Activated T-cell treated with anti-CD3 and anti-CD28 coated beads, Interleukin-2, amount 50 U/mL, for 1 hour (primary cell): ENCODE data around the gene GLB1L3.

Source experiments
- DNase-seq: peaks from one replicate; pipeline ENCODE4 v3.0.0-alpha.2; 2020

Gene GLB1L3

DNA sequence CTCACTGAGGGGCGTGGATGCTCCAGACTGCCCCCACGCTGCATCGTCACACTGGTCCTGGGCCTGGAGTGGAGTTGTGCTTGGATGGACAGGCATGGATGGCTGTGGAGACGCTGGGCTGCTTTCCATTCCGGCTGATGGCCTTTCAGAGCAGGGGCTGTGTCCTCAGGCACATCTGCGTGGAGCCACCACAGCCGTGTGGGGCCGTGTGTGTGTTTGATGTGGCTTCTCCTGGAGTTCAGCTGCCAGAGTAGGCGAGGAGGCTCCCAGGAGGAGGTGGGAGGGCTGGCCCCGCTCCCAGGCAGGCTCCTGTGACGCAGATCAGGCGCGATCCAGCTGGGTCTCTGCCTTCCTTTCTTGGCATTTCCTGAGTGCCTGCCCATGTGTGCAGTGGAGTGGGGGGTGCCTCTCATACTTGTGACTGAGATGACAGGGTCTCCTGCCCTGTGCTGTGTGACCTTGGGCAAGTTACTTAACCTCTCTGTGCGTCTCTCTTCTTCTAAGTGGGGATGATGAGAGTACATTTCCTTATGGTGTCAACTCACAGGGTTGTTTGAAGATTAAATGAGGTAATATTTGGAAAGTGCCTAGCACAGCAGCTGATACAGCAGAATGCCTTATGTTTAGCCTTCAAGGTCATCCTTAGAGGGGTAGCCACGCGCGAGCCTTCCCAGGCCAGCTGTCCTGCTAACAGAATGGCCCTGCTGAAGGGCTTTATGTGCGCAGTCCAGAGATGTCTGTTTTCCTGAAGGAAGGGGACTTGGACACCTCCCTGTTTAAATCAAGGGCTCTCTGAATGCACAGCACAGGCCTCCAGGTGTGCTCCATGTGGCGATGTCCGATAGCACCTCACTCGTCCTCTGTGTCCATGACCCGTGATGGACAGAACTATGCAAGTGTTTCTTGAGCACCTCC is 89.1 kb downstream of the GLB1L3 start:
- DNase-seq = no peak

DNA sequence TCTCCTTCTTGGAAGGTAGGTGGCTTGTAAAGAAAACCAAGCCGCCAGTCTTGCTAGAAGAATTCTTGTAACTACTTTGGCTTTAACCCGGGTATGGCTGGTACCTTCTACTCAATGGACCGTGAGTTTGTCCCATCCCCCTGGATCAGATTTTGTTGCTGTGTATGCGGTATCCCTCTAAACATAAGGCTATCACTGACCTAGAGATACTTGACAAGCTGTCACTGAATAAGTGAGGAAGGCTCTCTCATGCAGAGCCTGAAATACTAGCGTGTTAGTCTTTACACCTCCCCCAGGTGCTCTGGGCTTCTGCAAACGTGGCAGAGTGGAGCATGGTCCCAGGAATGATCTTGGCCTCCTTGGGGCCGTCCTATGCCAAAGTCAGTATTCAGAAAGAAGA is 90.1 kb downstream of the GLB1L3 start:
- no peak for DNase-seq

GRCh38 chr11:134367781-134368180 is 91.6 kb downstream of the GLB1L3 start:
- no peak for DNase-seq
